ENCODE measurements around the gene TCEA3.

TCEA3 gene

GRCh38 chr1:23362218-23362713, 62.3 kb downstream of the TCEA3 start:
- TF ChIP-seq POLR2AphosphoS5 (IDR thresholded peaks at IDR 0.05; ENCODE audit: low read depth, low read length), result no peak
- TF ChIP-seq REST (IDR thresholded peaks at IDR 0.05; ENCODE audit: insufficient read depth in 1 of 2, low read depth in 2 of 2, low read length in 2 of 2), result no peak
- TF ChIP-seq SIN3A (IDR thresholded peaks at IDR 0.05; ENCODE audit: borderline replicate concordance, insufficient read depth, low read length), result no peak
- TF ChIP-seq TAF1 (IDR thresholded peaks at IDR 0.05; ENCODE audit: borderline replicate concordance, insufficient read depth, low read length), result no peak
- TF ChIP-seq FOXP2 (optimal IDR thresholded peaks at IDR 0.05; ENCODE audit: borderline replicate concordance, extremely low read depth, extremely low read length, insufficient read depth), result no peak

GRCh38 chr1:23358310-23358875, 66.2 kb downstream of the TCEA3 start:
- TF ChIP-seq REST (IDR thresholded peaks at IDR 0.05; ENCODE audit: insufficient read depth in 1 of 2, low read depth in 2 of 2, low read length in 2 of 2) (no peak), TAF1 (IDR thresholded peaks at IDR 0.05; ENCODE audit: borderline replicate concordance, insufficient read depth, low read length) (no peak), SIN3A (IDR thresholded peaks at IDR 0.05; ENCODE audit: borderline replicate concordance, insufficient read depth, low read length) (no peak), POLR2AphosphoS5 (IDR thresholded peaks at IDR 0.05; ENCODE audit: low read depth, low read length) (no peak), FOXP2 (optimal IDR thresholded peaks at IDR 0.05; ENCODE audit: borderline replicate concordance, extremely low read depth, extremely low read length, insufficient read depth) (no peak)

GRCh38 chr1:23357138-23357908, 67.2 kb downstream of the TCEA3 start:
- no peak for TF ChIP-seq REST (IDR thresholded peaks at IDR 0.05; ENCODE audit: insufficient read depth in 1 of 2, low read depth in 2 of 2, low read length in 2 of 2)
- no peak for TF ChIP-seq SIN3A (IDR thresholded peaks at IDR 0.05; ENCODE audit: borderline replicate concordance, insufficient read depth, low read length)
- no peak for TF ChIP-seq TAF1 (IDR thresholded peaks at IDR 0.05; ENCODE audit: borderline replicate concordance, insufficient read depth, low read length)
- no peak for TF ChIP-seq POLR2AphosphoS5 (IDR thresholded peaks at IDR 0.05; ENCODE audit: low read depth, low read length)
- no peak for TF ChIP-seq FOXP2 (optimal IDR thresholded peaks at IDR 0.05; ENCODE audit: borderline replicate concordance, extremely low read depth, extremely low read length, insufficient read depth)

GRCh38 chr1:23356471-23357137, 67.9 kb downstream of the TCEA3 start:
- TF ChIP-seq SIN3A (IDR thresholded peaks at IDR 0.05; ENCODE audit: borderline replicate concordance, insufficient read depth, low read length) (no peak), REST (IDR thresholded peaks at IDR 0.05; ENCODE audit: insufficient read depth in 1 of 2, low read depth in 2 of 2, low read length in 2 of 2) (no peak), POLR2AphosphoS5 (IDR thresholded peaks at IDR 0.05; ENCODE audit: low read depth, low read length) (no peak), TAF1 (IDR thresholded peaks at IDR 0.05; ENCODE audit: borderline replicate concordance, insufficient read depth, low read length) (no peak), FOXP2 (optimal IDR thresholded peaks at IDR 0.05; ENCODE audit: borderline replicate concordance, extremely low read depth, extremely low read length, insufficient read depth) (no peak)

Measured in PFSK-1 (cell line).